HepG2 (cell line): ENCODE data around the gene LAG3. TPM values are rescaled to one million over a fixed set of nuclear protein-coding genes. Genes with fewer than 3 reads are reported as not detected.
A peak's percentile ranks its signal among the peaks of the same experiment; 100 is the strongest.

Source experiments
- ATAC-seq: fragments of 200-7000 bp; cut with Tn5 transposase; 3 replicates; pipeline ENCODE4 v1.9.1; 2020; ENCODE audit warnings: mild to moderate bottlenecking, moderate library complexity
- BruUV-seq: library from RNA; stranded (reverse); fragments of 400-500 nt; replicated peaks from 2 replicates; lab custom pipeline; 2021; lab: Mats Ljungman, UMichigan
- CTCF ChIA-PET: fragments of 300-600 bp; formaldehyde crosslinking; extraction: SDS; loops from one replicate; lab custom pipeline; 2021; ENCODE audit warnings: low total read pairs, inconsistent platforms, low intra/inter-chr PET ratio; lab: Yijun Ruan, JAX
- POLR2A ChIA-PET: fragments of 350-600 bp; sonication (Branson Sonifier 250); formaldehyde crosslinking; loops from one replicate; lab custom pipeline; 2020; ENCODE audit warnings: antibody characterized with exemption, inconsistent platforms; lab: Yijun Ruan, JAX
- DNase-seq: peaks from one replicate; pipeline ENCODE4 v3.0.0-alpha.2; 2015; ENCODE audit warnings: low spot score
- FAIRE-seq: peaks from 3 replicates; lab custom pipeline; 2011; peaks lifted over from hg19 to GRCh38; lab: Jason Lieb, UNC
- H2AFZ ChIP-seq: one replicate; pipeline ENCODE4 v1.6.1; 2011; ENCODE audit warnings: low read length, inconsistent platforms
- H3K27ac ChIP-seq: fragments of 300-600 bp; 3 replicates; pipeline ENCODE4 v1.8.0; 2011; ENCODE audit warnings: mixed run types, mild to moderate bottlenecking, mixed read lengths, low read length, inconsistent platforms; ENCODE audit not compliant: insufficient read depth; ENCODE audit errors: extremely low read length
- H3K27me3 ChIP-seq, 2 experiments: fragments of 200-600 bp in 1 of 2; 2 replicates in 1 of 2; 3 replicates in 1 of 2; pipeline versions ENCODE4 v1.6.0 to v1.8.0; 2011; ENCODE audit warnings: low read length in 2 of 2, mild to moderate bottlenecking in 2 of 2, moderate library complexity in 2 of 2, inconsistent platforms in 1 of 2; ENCODE audit not compliant: insufficient read depth in 2 of 2, control insufficient read depth in 1 of 2
- H3K36me3 ChIP-seq, 2 experiments: fragments of 200-600 bp in 1 of 2; replicated peaks in 1 of 2; 2 replicates in 1 of 2; 3 replicates in 1 of 2; pipeline versions ENCODE4 v1.5.1 to v1.8.0; 2011; ENCODE audit warnings: low read length in 2 of 2, inconsistent platforms in 1 of 2; ENCODE audit not compliant: insufficient read depth in 2 of 2, control insufficient read depth in 1 of 2
- H3K4me1 ChIP-seq: 2 replicates; pipeline ENCODE4 v1.5.1; 2012; ENCODE audit warnings: low read length, inconsistent platforms; ENCODE audit not compliant: insufficient read depth
- H3K4me2 ChIP-seq: 2 replicates; pipeline ENCODE4 v1.6.0; 2011; ENCODE audit warnings: low read depth, low read length, inconsistent platforms
- H3K4me3 ChIP-seq, 3 experiments: fragments of 200-600 bp in 1 of 3; sonication (generic), shearing (Covaris generic) in 1 of 3; replicated peaks in 1 of 3; 2 replicates each; pipeline ENCODE4 v1.5.1; 2011 to 2016; ENCODE audit warnings: low read length in 3 of 3, inconsistent platforms in 2 of 3, low read depth in 2 of 3, mild to moderate bottlenecking in 2 of 3, control low read depth in 1 of 3, mixed read lengths in 1 of 3; ENCODE audit not compliant: insufficient read depth in 1 of 3
- H3K79me2 ChIP-seq: one replicate; pipeline ENCODE4 v1.6.1; 2011; ENCODE audit warnings: low read length, inconsistent platforms; ENCODE audit not compliant: insufficient read depth
- H3K9ac ChIP-seq: 2 replicates; pipeline ENCODE4 v1.6.0; 2011; ENCODE audit warnings: mild to moderate bottlenecking, low read depth, low read length, inconsistent platforms; ENCODE audit not compliant: insufficient read depth
- H3K9me3 ChIP-seq: 2 replicates; pipeline ENCODE4 v1.5.1; 2012; ENCODE audit warnings: mild to moderate bottlenecking, low read length
- H4K20me1 ChIP-seq: 2 replicates; pipeline ENCODE4 v1.6.0; 2011; ENCODE audit warnings: inconsistent platforms, mild to moderate bottlenecking, low read length, moderate library complexity; ENCODE audit not compliant: insufficient read depth
- CHCHD3 ChIP-seq: sonication (generic); formaldehyde crosslinking; IDR thresholded peaks from 2 replicates; pipeline ENCODE4 v1.8.0; 2022; ENCODE audit warnings: mild to moderate bottlenecking, missing genetic modification reagents, moderate library complexity
- EZH2 ChIP-seq: conservative IDR thresholded peaks from 2 replicates; pipeline ENCODE4 v1.6.1; 2012; ENCODE audit warnings: mild to moderate bottlenecking, low read depth, low read length, moderate library complexity
- KDM4B ChIP-seq: sonication (generic); formaldehyde crosslinking; IDR thresholded peaks from 2 replicates; pipeline ENCODE4 v1.4.0; 2020; ENCODE audit warnings: missing genetic modification reagents
- MAFF ChIP-seq: IDR thresholded peaks from 2 replicates; pipeline ENCODE4 v1.6.1; 2011; ENCODE audit warnings: low read depth, low read length, improper control_type of control experiment
- MAFK ChIP-seq, 2 experiments: IDR thresholded peaks in 1 of 2; conservative IDR thresholded peaks in 1 of 2; 2 replicates each; pipeline ENCODE4 v1.6.1; 2011; ENCODE audit warnings: improper control_type of control experiment in 2 of 2, low read length in 2 of 2
- MED8 ChIP-seq: sonication (generic); formaldehyde crosslinking; IDR thresholded peaks from 2 replicates; pipeline ENCODE4 v1.8.1; 2023; ENCODE audit warnings: mild to moderate bottlenecking, missing genetic modification reagents; ENCODE audit not compliant: insufficient replicate concordance
- SAP130 ChIP-seq: IDR thresholded peaks from 2 replicates; pipeline ENCODE4 v1.6.1; 2016; ENCODE audit warnings: low read depth
- SP2 ChIP-seq: sonication (generic); formaldehyde crosslinking; IDR thresholded peaks from 2 replicates; pipeline ENCODE4 v1.5.1; 2020; ENCODE audit warnings: mild to moderate bottlenecking, missing genetic modification reagents
- ZNF331 ChIP-seq: sonication (generic); formaldehyde crosslinking; IDR thresholded peaks from 2 replicates; pipeline ENCODE4 v1.4.0; 2020; ENCODE audit warnings: missing genetic modification reagents
- ZNF746 ChIP-seq: sonication (generic); formaldehyde crosslinking; IDR thresholded peaks from 2 replicates; pipeline ENCODE4 v1.8.0; 2022; ENCODE audit warnings: mild to moderate bottlenecking, missing genetic modification reagents
- WGBS: methylation state at CpG from one replicate; pipeline ENCODE4 v1.1.6; 2017; ENCODE audit warnings: low lambda C conversion rate; 5-methylcytosine and 5-hydroxymethylcytosine counted together
- in situ Hi-C: cut with HindIII; loops from 2 replicates; pipeline ENCODE4 v1.10.0; 2017; ENCODE audit warnings: low pct_unique_long_range_greater_than_20kb; ENCODE audit not compliant: extremely low pct_ligation_motif_present
- intact Hi-C: fragments of 100-400 bp; cut with micrococcal nuclease; formaldehyde crosslinking; loops from one replicate; pipeline ENCODE4 v1.10.0; 2022; ENCODE audit not compliant: unreplicated experiment
- polyA plus RNA-seq, 8 experiments: library from polyadenylated mRNA; depleted of rRNA in 3 of 8; stranded (reverse) in 7 of 8; unstranded in 1 of 8; fragments of >200 nt; fragmentation: Illumina TruSeq in 4 of 8; extraction: Trizol in 4 of 8; gene quantifications; 2 replicates each; pipeline versions ENCODE4 v1.2.1 to v1.2.3, GENCODE V29; 2011 to 2016; ENCODE audit warnings: low read depth in 4 of 8, missing spikeins in 1 of 8, mixed read lengths in 1 of 8; ENCODE audit not compliant: insufficient read depth in 1 of 8
- total RNA-seq, 5 experiments: library from RNA; depleted of rRNA; stranded (reverse); fragments of >200 nt; fragmentation: Illumina TruSeq; extraction: Trizol; gene quantifications; 2 replicates each; pipeline ENCODE4 v1.2.3, GENCODE V29; 2016; ENCODE audit warnings: low read depth in 1 of 5
- TF ChIP-seq, protein P1 (sequence below): sonication (generic); formaldehyde crosslinking; IDR thresholded peaks from 2 replicates; pipeline ENCODE4 v1.4.0; 2020; ENCODE audit warnings: missing genetic modification reagents, mild to moderate bottlenecking, borderline replicate concordance
- TF ChIP-seq, protein P2 (sequence below): sonication (generic); formaldehyde crosslinking; IDR thresholded peaks from 2 replicates; pipeline ENCODE4 v1.4.0; 2020; ENCODE audit warnings: missing genetic modification reagents
- TF ChIP-seq, protein P3 (sequence below): sonication (generic); formaldehyde crosslinking; IDR thresholded peaks from 2 replicates; pipeline ENCODE4 v1.4.0; 2020; ENCODE audit warnings: missing genetic modification reagents
- TF ChIP-seq, protein P4 (sequence below): sonication (generic); formaldehyde crosslinking; IDR thresholded peaks from 2 replicates; pipeline ENCODE4 v1.5.0; 2020; ENCODE audit warnings: missing genetic modification reagents
- TF ChIP-seq, protein P5 (sequence below): sonication (generic); formaldehyde crosslinking; IDR thresholded peaks from 2 replicates; pipeline ENCODE4 v1.8.1; 2023; ENCODE audit warnings: mild to moderate bottlenecking, moderate library complexity, missing genetic modification reagents

The LAG3 gene
- total and polyA plus RNA-seq, 2 of the 13 experiments (the other 11 are each of a cell fraction or from before 2014, with no cell fraction given) = 0.11 to 0.26 TPM

DNA sequence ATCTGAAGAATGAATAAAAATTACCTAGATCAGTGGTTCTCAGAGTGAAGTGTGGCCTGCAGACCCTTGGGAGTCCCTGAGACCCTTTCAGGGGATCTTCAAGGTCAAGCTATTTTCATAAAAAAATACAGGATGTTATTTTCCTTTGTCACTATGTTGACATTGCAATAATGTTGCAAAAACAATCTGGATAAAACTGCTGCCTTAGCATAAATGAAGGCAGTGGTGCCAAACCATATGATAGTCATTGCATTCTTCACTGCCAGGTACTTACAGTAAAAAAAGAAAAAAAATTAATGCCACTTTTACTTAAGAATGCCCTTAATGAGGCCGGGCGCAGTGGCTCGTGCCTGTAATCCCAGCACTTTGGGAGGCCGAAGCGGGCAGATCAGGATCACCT is 15.0 kb downstream of the LAG3 start:
- intact Hi-C loops = no loop called here
- DNase-seq (no peak), FAIRE-seq (no peak), ATAC-seq (no peak)
- H3K79me2 ChIP-seq = no peaks in the 10 kb centered on the region
- POLR2A ChIA-PET = no interaction called here
- no peak overlapping the region for H3K4me2 ChIP-seq
- peaks cover 43% of the 10 kb centered on the region for H3K4me1 ChIP-seq
- no TSS peak for BruUV-seq
- H3K27ac ChIP-seq = no peak overlapping the region
- no peak overlapping the region for H3K9ac ChIP-seq
- 76% methylated on average over 5 of the region's 5 CpGs for WGBS
- no peak for TF ChIP-seq SP2
- TF ChIP-seq, protein P1, sequence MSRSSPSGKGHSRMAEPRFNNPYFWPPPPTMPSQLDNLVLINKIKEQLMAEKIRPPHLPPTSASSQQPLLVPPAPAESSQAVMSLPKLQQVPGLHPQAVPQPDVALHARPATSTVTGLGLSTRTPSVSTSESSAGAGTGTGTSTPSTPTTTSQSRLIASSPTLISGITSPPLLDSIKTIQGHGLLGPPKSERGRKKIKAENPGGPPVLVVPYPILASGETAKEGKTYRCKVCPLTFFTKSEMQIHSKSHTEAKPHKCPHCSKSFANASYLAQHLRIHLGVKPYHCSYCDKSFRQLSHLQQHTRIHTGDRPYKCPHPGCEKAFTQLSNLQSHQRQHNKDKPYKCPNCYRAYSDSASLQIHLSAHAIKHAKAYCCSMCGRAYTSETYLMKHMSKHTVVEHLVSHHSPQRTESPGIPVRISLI (CRISPR knock-in tag) = no peak
- TF ChIP-seq, protein P2, sequence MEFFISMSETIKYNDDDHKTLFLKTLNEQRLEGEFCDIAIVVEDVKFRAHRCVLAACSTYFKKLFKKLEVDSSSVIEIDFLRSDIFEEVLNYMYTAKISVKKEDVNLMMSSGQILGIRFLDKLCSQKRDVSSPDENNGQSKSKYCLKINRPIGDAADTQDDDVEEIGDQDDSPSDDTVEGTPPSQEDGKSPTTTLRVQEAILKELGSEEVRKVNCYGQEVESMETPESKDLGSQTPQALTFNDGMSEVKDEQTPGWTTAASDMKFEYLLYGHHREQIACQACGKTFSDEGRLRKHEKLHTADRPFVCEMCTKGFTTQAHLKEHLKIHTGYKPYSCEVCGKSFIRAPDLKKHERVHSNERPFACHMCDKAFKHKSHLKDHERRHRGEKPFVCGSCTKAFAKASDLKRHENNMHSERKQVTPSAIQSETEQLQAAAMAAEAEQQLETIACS (CRISPR knock-in tag) = no peak
- TF ChIP-seq KDM4B (CRISPR knock-in tag) = no peak
- peak; percentile 84 for TF ChIP-seq MAFF
- TF ChIP-seq SAP130 = no peak
- TF ChIP-seq ZNF746 (CRISPR knock-in tag) = no peak
- no peak for TF ChIP-seq MED8 (CRISPR knock-in tag)
- TF ChIP-seq ZNF331 (CRISPR knock-in tag) = no peak
- no peak for TF ChIP-seq CHCHD3 (CRISPR knock-in tag)
- TF ChIP-seq MAFK (conservative IDR thresholded peaks at IDR 0.05 in 1 of 2, IDR thresholded peaks at IDR 0.05 in 1 of 2; ENCODE audit: low read length in 2 of 2) = peak; percentile 76 to 87
- TF ChIP-seq, protein P3, sequence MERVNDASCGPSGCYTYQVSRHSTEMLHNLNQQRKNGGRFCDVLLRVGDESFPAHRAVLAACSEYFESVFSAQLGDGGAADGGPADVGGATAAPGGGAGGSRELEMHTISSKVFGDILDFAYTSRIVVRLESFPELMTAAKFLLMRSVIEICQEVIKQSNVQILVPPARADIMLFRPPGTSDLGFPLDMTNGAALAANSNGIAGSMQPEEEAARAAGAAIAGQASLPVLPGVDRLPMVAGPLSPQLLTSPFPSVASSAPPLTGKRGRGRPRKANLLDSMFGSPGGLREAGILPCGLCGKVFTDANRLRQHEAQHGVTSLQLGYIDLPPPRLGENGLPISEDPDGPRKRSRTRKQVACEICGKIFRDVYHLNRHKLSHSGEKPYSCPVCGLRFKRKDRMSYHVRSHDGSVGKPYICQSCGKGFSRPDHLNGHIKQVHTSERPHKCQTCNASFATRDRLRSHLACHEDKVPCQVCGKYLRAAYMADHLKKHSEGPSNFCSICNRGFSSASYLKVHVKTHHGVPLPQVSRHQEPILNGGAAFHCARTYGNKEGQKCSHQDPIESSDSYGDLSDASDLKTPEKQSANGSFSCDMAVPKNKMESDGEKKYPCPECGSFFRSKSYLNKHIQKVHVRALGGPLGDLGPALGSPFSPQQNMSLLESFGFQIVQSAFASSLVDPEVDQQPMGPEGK = no peak
- TF ChIP-seq EZH2 = no peak
- TF ChIP-seq, protein P4, sequence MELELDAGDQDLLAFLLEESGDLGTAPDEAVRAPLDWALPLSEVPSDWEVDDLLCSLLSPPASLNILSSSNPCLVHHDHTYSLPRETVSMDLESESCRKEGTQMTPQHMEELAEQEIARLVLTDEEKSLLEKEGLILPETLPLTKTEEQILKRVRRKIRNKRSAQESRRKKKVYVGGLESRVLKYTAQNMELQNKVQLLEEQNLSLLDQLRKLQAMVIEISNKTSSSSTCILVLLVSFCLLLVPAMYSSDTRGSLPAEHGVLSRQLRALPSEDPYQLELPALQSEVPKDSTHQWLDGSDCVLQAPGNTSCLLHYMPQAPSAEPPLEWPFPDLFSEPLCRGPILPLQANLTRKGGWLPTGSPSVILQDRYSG = no peak
- TF ChIP-seq, protein P5, sequence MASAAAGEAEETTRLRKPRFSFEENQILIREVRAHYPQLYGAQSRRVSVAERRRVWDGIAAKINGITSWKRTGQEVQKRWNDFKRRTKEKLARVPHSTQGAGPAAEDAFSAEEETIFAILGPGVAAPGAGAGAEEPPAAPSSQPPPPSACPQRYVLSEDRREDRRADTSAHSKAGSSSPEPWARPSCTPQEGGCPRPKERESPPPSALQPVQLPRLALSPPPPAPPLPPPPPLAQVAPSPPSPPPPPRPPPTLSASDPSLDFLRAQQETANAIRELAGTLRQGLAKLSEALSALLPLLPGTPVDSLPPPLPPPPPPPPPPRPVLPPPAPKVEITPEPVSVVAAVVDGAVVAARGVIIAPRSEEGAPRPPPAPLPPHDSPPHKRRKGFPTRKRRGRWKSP (CRISPR knock-in tag) = no peak
- H2AFZ ChIP-seq = no peak overlapping the region
- no peaks in the 10 kb centered on the region for H4K20me1 ChIP-seq
- H3K9me3 ChIP-seq = no peaks in the 10 kb centered on the region
- no peak overlapping the region for H3K4me3 ChIP-seq
- CTCF ChIA-PET = no interaction called here
- in situ Hi-C loops = no loop called here
- peaks cover 0 to 12% of the 10 kb centered on the region in 2 experiments; a peak in 2 of 5 replicates for H3K27me3 ChIP-seq
- H3K36me3 ChIP-seq = no peaks in the 10 kb centered on the region
